Type B pancreatic cell (in vitro differentiated cells): Measurements from ENCODE around the gene SYVN1. TPM values are rescaled to one million over a fixed set of nuclear protein-coding genes. Genes with fewer than 3 reads are reported as not detected.
A peak's percentile ranks its signal among the peaks of the same experiment; 100 is the strongest.
"Not testable (repeated sequence)": the region's sequence is repeated elsewhere in the genome, so short reads cannot be mapped to it uniquely, and the experiment has no call there.

Experiments used
- DNase-seq: peaks from one replicate; pipeline ENCODE4 v3.0.0; 2021; ENCODE audit warnings: mixed read lengths; ENCODE audit not compliant: unreplicated experiment; ENCODE audit errors: extremely low spot score
- H3K27ac Mint-ChIP-seq: 2 replicates; pipeline ENCODE4 v1.8.0; 2021; ENCODE audit warnings: mild to moderate bottlenecking, mixed read lengths
- H3K27me3 Mint-ChIP-seq: 2 replicates; pipeline ENCODE4 v1.8.0; 2021; ENCODE audit warnings: mixed read lengths
- H3K36me3 Mint-ChIP-seq: 2 replicates; pipeline ENCODE4 v1.8.0; 2021; ENCODE audit warnings: mixed read lengths
- H3K4me1 Mint-ChIP-seq: one replicate; pipeline ENCODE4 v1.8.0; 2021; ENCODE audit warnings: mixed read lengths; ENCODE audit not compliant: unreplicated experiment
- H3K4me3 Mint-ChIP-seq: 2 replicates; pipeline ENCODE4 v1.8.0; 2021; ENCODE audit warnings: mild to moderate bottlenecking, mixed read lengths
- H3K9me3 Mint-ChIP-seq: 2 replicates; pipeline ENCODE4 v1.8.0; 2021; ENCODE audit warnings: mixed read lengths
- total RNA-seq: library from RNA; stranded (reverse); gene quantifications from 2 replicates; pipeline ENCODE4 v1.2.1, GENCODE V29; 2021; ENCODE audit warnings: low replicate concordance
- TF ChIP-seq, protein P1 (sequence below): fragments of 200-600 bp; sonication (generic); conservative IDR thresholded peaks from 2 replicates; pipeline ENCODE4 v1.5.0; 2021; ENCODE audit warnings: antibody characterized with exemption, mild to moderate bottlenecking

Gene SYVN1
- total RNA-seq, 1 donor from 2014 or later: 50.6 TPM

DNA sequence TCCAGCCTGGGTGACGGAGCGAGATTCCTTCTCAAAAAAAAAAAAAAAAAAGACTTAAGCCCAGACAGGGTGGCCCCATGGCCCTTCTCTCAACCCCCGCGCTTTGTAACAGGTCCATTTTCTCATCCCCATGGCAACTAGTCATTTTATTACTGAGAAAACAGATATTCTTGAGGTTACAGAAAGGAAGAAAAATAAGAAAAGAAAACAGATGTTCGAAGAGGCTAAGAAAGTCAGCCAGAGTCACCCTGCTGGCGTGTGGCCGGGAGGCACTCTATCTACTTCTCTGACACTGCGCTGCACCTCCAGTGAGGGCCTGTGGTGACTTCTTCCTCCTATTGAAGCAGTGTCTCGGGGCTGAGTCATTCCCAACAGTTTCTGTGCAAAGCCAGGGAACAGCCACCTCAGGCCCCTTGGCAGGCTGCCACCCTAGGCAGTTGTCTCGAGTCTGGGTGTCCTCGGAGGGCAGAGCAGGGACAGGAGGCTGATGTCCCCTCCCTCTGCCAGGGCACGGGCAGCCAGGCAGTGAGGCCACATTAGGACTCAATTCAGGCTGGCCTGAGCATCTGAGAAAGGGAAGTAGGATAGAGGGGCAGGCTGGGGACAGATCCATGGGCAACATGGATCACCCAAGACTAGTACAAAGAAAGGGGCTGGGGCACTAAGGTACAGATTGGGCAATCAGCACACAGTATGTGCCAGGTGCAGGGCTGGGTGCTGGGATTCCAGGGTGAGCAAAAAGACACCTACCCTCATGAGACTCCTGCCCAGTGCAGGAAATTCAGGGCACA is 16.4 kb upstream of the SYVN1 start:
- TF ChIP-seq, protein P1, sequence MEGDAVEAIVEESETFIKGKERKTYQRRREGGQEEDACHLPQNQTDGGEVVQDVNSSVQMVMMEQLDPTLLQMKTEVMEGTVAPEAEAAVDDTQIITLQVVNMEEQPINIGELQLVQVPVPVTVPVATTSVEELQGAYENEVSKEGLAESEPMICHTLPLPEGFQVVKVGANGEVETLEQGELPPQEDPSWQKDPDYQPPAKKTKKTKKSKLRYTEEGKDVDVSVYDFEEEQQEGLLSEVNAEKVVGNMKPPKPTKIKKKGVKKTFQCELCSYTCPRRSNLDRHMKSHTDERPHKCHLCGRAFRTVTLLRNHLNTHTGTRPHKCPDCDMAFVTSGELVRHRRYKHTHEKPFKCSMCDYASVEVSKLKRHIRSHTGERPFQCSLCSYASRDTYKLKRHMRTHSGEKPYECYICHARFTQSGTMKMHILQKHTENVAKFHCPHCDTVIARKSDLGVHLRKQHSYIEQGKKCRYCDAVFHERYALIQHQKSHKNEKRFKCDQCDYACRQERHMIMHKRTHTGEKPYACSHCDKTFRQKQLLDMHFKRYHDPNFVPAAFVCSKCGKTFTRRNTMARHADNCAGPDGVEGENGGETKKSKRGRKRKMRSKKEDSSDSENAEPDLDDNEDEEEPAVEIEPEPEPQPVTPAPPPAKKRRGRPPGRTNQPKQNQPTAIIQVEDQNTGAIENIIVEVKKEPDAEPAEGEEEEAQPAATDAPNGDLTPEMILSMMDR: no peak
- H3K27me3 Mint-ChIP-seq: peaks cover 9% of the 10 kb centered on the region
- H3K27ac Mint-ChIP-seq: peak overlapping the region; percentile 78
- H3K4me1 Mint-ChIP-seq: peaks cover 12% of the 10 kb centered on the region
- H3K9me3 Mint-ChIP-seq: no peaks in the 10 kb centered on the region
- no peak overlapping the region for H3K4me3 Mint-ChIP-seq
- no peak for DNase-seq
- no peaks in the 10 kb centered on the region for H3K36me3 Mint-ChIP-seq

- H3K36me3 Mint-ChIP-seq, H3K27me3 Mint-ChIP-seq, DNase-seq, H3K4me3 Mint-ChIP-seq, H3K27ac Mint-ChIP-seq, H3K9me3 Mint-ChIP-seq: not testable (repeated sequence)
- peaks cover 12% of the 10 kb centered on the region for H3K4me1 Mint-ChIP-seq
Observed at GRCh38 chr11:65150131-65150508, 15.8 kb upstream of the SYVN1 start.

GRCh38 chr11:65148657-65149056 is 14.3 kb upstream of the SYVN1 start:
- Mint-ChIP-seq H3K4me1 (peaks cover 12% of the 10 kb centered on the region), H3K9me3 (no peaks in the 10 kb centered on the region), H3K27me3 (peaks cover 12% of the 10 kb centered on the region), H3K4me3 (peak overlapping the region; percentile 34), H3K27ac (peak overlapping the region; percentile 83), H3K36me3 (no peaks in the 10 kb centered on the region)
- TF ChIP-seq, protein P1: no peak
- DNase-seq: no peak

- Mint-ChIP-seq H3K4me1 (peaks cover 12% of the 10 kb centered on the region), H3K27ac (no peak overlapping the region), H3K36me3 (no peaks in the 10 kb centered on the region), H3K27me3 (peaks cover 11% of the 10 kb centered on the region), H3K9me3 (no peaks in the 10 kb centered on the region), H3K4me3 (no peak overlapping the region)
- no peak for DNase-seq
- TF ChIP-seq, protein P1: no peak
Observed at GRCh38 chr11:65147352-65148075, 13.2 kb upstream of the SYVN1 start.

DNA sequence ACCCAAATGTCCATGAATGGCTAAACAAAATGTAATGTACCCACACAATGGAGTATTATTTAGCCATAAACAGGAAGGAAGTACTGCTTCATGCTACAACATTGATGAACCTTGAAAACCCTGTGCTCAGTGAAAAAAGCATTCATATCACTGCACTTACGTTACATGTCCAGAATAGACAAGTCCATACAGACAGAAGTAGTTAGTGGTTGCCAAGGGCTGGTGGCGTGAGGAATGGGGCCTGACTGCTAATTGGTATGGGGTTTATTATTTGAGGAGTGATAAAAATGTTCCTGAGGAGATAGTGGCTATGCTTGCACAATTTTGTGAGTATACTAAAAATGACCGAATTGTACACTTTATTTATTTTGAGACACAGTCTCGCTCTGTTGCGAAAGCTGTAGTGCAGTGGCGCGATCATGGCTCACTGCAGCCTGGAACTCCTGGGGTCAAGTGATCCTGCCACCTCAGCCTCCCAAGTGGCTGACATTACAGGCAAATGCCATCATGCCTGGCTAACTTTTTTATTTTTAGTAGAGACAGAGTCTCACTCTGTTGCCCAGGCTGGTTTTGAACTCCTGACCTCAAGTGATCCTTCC is 7.7 kb upstream of the SYVN1 start:
- Mint-ChIP-seq H3K27me3 (peaks cover 26% of the 10 kb centered on the region), H3K9me3 (no peaks in the 10 kb centered on the region), H3K4me3 (no peak overlapping the region), H3K36me3 (no peaks in the 10 kb centered on the region), H3K4me1 (no peaks in the 10 kb centered on the region), H3K27ac (no peak overlapping the region)
- DNase-seq: no peak
- TF ChIP-seq, protein P1: no peak
